ENCODE results near the gene NANOS1.

NANOS1 gene

DNA sequence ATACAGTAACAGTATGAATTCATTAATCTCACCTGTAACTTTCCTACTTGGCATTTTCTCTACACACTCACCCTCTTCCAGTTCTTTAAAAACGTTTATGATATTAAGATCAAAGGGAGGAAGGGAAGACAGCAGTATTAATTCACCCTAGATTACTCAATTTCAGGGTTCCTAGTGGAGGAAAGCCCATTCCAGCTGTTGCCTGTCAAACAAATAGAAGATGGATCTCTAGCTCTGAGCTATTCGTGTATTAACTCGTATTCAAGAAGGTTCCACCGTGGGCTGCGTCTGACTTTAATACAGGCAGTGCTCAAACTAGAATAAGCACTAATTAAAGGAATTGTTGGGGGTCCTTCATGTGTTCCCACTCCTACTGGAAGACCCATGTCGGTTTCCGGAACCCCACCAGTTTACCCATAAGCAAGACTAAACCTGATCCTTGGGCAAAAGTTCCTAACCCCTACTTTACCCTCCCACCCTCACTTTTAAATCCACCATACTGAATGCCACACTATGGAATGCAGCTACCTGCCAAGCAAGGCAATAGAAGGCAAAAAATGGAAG lies 2.1 kb downstream of the NANOS1 start:
- TF ChIP-seq, protein P1, sequence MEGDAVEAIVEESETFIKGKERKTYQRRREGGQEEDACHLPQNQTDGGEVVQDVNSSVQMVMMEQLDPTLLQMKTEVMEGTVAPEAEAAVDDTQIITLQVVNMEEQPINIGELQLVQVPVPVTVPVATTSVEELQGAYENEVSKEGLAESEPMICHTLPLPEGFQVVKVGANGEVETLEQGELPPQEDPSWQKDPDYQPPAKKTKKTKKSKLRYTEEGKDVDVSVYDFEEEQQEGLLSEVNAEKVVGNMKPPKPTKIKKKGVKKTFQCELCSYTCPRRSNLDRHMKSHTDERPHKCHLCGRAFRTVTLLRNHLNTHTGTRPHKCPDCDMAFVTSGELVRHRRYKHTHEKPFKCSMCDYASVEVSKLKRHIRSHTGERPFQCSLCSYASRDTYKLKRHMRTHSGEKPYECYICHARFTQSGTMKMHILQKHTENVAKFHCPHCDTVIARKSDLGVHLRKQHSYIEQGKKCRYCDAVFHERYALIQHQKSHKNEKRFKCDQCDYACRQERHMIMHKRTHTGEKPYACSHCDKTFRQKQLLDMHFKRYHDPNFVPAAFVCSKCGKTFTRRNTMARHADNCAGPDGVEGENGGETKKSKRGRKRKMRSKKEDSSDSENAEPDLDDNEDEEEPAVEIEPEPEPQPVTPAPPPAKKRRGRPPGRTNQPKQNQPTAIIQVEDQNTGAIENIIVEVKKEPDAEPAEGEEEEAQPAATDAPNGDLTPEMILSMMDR (IDR thresholded peaks at IDR 0.05), result no peak
- Histone ChIP-seq H3K9me3 (no peaks in the 10 kb centered on the region), H3K4me1 (ENCODE audit: control insufficient read depth in 1 of 2, insufficient read depth in 1 of 2, low read depth in 1 of 2, low read length in 1 of 2) (peaks cover 12 to 18% of the 10 kb centered on the region in 2 experiments), H3K4me3 (ENCODE audit: low read depth in 1 of 2, low read length in 1 of 2) (no peak overlapping the region), H3K27ac (no peak overlapping the region), H3K36me3 (peaks cover 48% of the 10 kb centered on the region), H3K27me3 (peaks cover 49% of the 10 kb centered on the region)

GRCh38 chr10:119039161-119039560 lies 9.6 kb downstream of the NANOS1 start:
- Histone ChIP-seq H3K9me3 (no peaks in the 10 kb centered on the region), H3K4me3 (ENCODE audit: low read depth in 1 of 2, low read length in 1 of 2) (no peak overlapping the region), H3K36me3 (peaks cover 99% of the 10 kb centered on the region), H3K27me3 (no peaks in the 10 kb centered on the region), H3K4me1 (ENCODE audit: control insufficient read depth in 1 of 2, insufficient read depth in 1 of 2, low read depth in 1 of 2, low read length in 1 of 2) (no peaks in the 10 kb centered on the region), H3K27ac (no peak overlapping the region)
- TF ChIP-seq, protein P1 (IDR thresholded peaks at IDR 0.05), result no peak

DNA sequence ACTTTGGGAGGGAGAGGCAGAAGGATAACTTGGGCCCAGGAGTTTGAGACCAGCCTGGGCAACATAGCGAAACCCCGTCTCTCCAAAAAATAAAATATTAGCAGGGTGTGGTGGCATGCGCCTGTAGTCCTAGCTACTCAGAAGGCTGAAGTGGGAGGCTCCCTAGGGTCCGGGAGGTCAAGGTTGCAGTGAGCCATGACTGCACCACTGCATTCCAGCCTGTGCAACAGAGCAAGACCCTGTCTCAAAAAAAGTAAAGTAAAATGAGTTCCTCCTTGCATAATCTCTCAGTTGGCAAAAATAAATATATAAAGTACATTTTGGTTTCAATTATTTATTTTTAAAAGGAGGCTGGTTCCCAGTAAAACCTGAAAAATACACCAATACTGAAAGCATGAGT lies 11.8 kb downstream of the NANOS1 start:
- Histone ChIP-seq H3K27ac (no peak overlapping the region), H3K36me3 (peaks cover 99% of the 10 kb centered on the region), H3K9me3 (no peaks in the 10 kb centered on the region), H3K4me3 (ENCODE audit: low read depth in 1 of 2, low read length in 1 of 2) (no peak overlapping the region), H3K27me3 (no peaks in the 10 kb centered on the region), H3K4me1 (ENCODE audit: control insufficient read depth in 1 of 2, insufficient read depth in 1 of 2, low read depth in 1 of 2, low read length in 1 of 2) (no peaks in the 10 kb centered on the region)
- TF ChIP-seq, protein P1 (IDR thresholded peaks at IDR 0.05), result no peak

- no peaks in the 10 kb centered on the region for H3K9me3 ChIP-seq
- H3K27me3 ChIP-seq, result no peaks in the 10 kb centered on the region
- H3K36me3 ChIP-seq, result peaks cover 98% of the 10 kb centered on the region
- no peaks in the 10 kb centered on the region for H3K4me1 ChIP-seq (ENCODE audit: control insufficient read depth in 1 of 2, insufficient read depth in 1 of 2, low read depth in 1 of 2, low read length in 1 of 2)
- TF ChIP-seq, protein P1 (IDR thresholded peaks at IDR 0.05), result no peak
- H3K4me3 ChIP-seq (ENCODE audit: low read depth in 1 of 2, low read length in 1 of 2), result no peak overlapping the region
- no peak overlapping the region for H3K27ac ChIP-seq
Measured at GRCh38 chr10:119042169-119042568, 12.7 kb downstream of the NANOS1 start.

GRCh38 chr10:119045561-119045960 lies 16.0 kb downstream of the NANOS1 start:
- TF ChIP-seq, protein P1 (IDR thresholded peaks at IDR 0.05), result no peak
- peaks cover 94% of the 10 kb centered on the region for H3K36me3 ChIP-seq
- H3K9me3 ChIP-seq, result no peaks in the 10 kb centered on the region
- no peaks in the 10 kb centered on the region for H3K4me1 ChIP-seq (ENCODE audit: control insufficient read depth in 1 of 2, insufficient read depth in 1 of 2, low read depth in 1 of 2, low read length in 1 of 2)
- no peak overlapping the region for H3K4me3 ChIP-seq (ENCODE audit: low read depth in 1 of 2, low read length in 1 of 2)
- no peaks in the 10 kb centered on the region for H3K27me3 ChIP-seq
- H3K27ac ChIP-seq, result no peak overlapping the region

GRCh38 chr10:119049361-119049760 lies 19.8 kb downstream of the NANOS1 start:
- H3K27me3 ChIP-seq, result no peaks in the 10 kb centered on the region
- no peaks in the 10 kb centered on the region for H3K4me1 ChIP-seq (ENCODE audit: control insufficient read depth in 1 of 2, insufficient read depth in 1 of 2, low read depth in 1 of 2, low read length in 1 of 2)
- no peak overlapping the region for H3K4me3 ChIP-seq (ENCODE audit: low read depth in 1 of 2, low read length in 1 of 2)
- TF ChIP-seq, protein P1 (IDR thresholded peaks at IDR 0.05), result no peak
- no peak overlapping the region for H3K27ac ChIP-seq
- peaks cover 83% of the 10 kb centered on the region for H3K36me3 ChIP-seq
- no peaks in the 10 kb centered on the region for H3K9me3 ChIP-seq
